Endodermal cell (in vitro differentiated cells): ENCODE measurements around the gene C1orf56. TPM values are rescaled to one million over a fixed set of nuclear protein-coding genes. Genes with fewer than 3 reads are reported as not detected.

Source experiments
- DNase-seq: peaks from one replicate; pipeline ENCODE4 v3.0.0-alpha.2; 2017
- H3K27ac ChIP-seq: 2 replicates; pipeline ENCODE4 v1.5.1; 2013; ENCODE audit warnings: mild to moderate bottlenecking, low read depth, low read length, moderate library complexity
- H3K27me3 ChIP-seq: 2 replicates; pipeline ENCODE4 v1.6.1; 2013; ENCODE audit warnings: mild to moderate bottlenecking, low read length, moderate library complexity; ENCODE audit not compliant: insufficient read depth, control insufficient read depth, poor library complexity, severe bottlenecking
- H3K36me3 ChIP-seq: 2 replicates; pipeline ENCODE4 v1.7.0; 2013; ENCODE audit warnings: mild to moderate bottlenecking, low read length, moderate library complexity; ENCODE audit not compliant: control insufficient read depth, insufficient read depth
- H3K4me1 ChIP-seq: one replicate; pipeline ENCODE4 v1.7.0; 2013; ENCODE audit warnings: low read length; ENCODE audit not compliant: control insufficient read depth, insufficient read depth
- H3K4me3 ChIP-seq: 2 replicates; pipeline ENCODE4 v1.5.1; 2013; ENCODE audit warnings: mild to moderate bottlenecking, low read length, moderate library complexity
- H3K9ac ChIP-seq: 2 replicates; pipeline ENCODE4 v1.6.1; 2013; ENCODE audit warnings: mild to moderate bottlenecking, low read length, moderate library complexity; ENCODE audit not compliant: poor library complexity, severe bottlenecking; ENCODE audit errors: extremely low read depth
- H3K9me3 ChIP-seq: 2 replicates; pipeline ENCODE4 v1.6.1; 2013; ENCODE audit warnings: mild to moderate bottlenecking, low read length, moderate library complexity; ENCODE audit not compliant: control insufficient read depth
- H3K27ac Mint-ChIP-seq: 2 replicates; pipeline ENCODE4 v1.8.0; 2020; ENCODE audit warnings: mixed read lengths
- H3K27me3 Mint-ChIP-seq: 2 replicates; pipeline ENCODE4 v1.8.0; 2021; ENCODE audit warnings: mild to moderate bottlenecking, mixed read lengths; ENCODE audit not compliant: insufficient read depth
- H3K36me3 Mint-ChIP-seq: 2 replicates; pipeline ENCODE4 v1.8.0; 2020; ENCODE audit warnings: low read depth, mixed read lengths
- H3K4me1 Mint-ChIP-seq: 2 replicates; pipeline ENCODE4 v1.8.0; 2020; ENCODE audit warnings: mixed read lengths
- H3K4me3 Mint-ChIP-seq: 2 replicates; pipeline ENCODE4 v1.8.0; 2020; ENCODE audit warnings: mild to moderate bottlenecking, moderate library complexity, mixed read lengths
- H3K9me3 Mint-ChIP-seq: 2 replicates; pipeline ENCODE4 v1.8.0; 2020; ENCODE audit warnings: mild to moderate bottlenecking, mixed read lengths
- WGBS, 2 experiments: methylation state at CpG; one replicate each; pipeline versions ENCODE4 v1.1.5 to v1.1.7; 2013; ENCODE audit warnings: missing lambda C conversion rate in 2 of 2, mixed read lengths in 1 of 2; ENCODE audit not compliant: insufficient coverage in 1 of 2, insufficient read length in 1 of 2; 5-methylcytosine and 5-hydroxymethylcytosine counted together
- total RNA-seq, 2 donors: library from RNA; stranded (reverse); fragmentation: NEBNext Ultra II Directional in 1 of 2; extraction: Animal tissue kit (Norgen Biotek cat#: 25700) in 1 of 2; gene quantifications; 2 replicates in 1 of 2; 3 replicates in 1 of 2; pipeline ENCODE4 v1.2.1, GENCODE V29; 2021
- TF ChIP-seq, protein P1 (sequence below): fragments of 200-600 bp; sonication (generic); conservative IDR thresholded peaks from 2 replicates; pipeline ENCODE4 v1.5.0; 2021; ENCODE audit warnings: antibody characterized with exemption, mild to moderate bottlenecking

Gene C1orf56
- total RNA-seq, 2 donors from 2014 or later: 4.7 to 6.6 TPM

DNA sequence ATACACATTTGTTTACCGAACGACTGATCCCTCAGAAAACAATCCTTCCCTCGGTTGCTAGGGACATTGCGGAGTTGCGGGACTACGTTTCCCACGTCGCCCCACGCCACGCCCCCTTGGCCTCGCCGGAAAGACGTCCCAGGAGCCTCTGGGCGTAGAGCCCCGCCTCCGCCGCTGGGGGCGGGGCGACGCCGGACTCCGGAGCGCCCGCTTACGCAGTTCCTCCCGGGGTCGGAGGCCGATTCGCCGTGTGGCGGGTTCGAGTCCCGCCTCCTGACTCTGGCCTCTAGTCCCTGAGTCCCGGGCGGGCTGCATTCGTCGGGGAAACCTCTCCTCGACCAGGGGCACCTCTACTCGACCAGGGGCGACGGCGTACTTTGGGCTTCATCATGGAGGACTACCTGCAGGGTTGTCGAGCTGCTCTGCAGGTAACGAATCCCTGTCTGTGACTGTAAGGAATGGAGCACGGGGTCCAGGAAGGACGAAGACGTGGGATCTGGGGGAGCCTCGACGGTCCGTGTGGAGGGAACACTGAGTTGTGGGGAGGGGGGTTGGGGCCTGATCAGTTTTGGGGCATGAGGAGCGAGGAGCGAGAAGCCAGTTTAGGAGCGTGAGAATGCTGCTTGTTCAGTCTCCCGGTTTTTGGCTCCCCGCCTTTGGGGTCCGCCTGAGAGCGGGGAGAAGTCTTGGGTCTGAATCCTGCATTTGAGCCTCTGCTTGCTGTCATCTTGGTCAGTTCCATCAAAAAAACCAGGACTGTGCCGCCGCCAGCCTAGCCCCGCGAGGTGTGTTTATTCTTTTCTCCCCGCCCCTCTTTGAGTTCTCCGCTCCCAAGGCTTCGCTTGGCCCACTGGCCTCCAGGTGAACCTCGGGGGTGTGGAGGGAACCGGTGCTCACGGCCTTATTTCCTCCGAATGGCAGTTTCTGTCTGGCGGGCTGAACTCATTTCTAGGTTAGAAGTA, 39.0 kb upstream of the C1orf56 start, which contains the start of gene PRUNE1:
TSS of gene PRUNE1 (plus strand) at position 206 of the 962 bp plus-strand sequence. CDS start at position 390, 184 bp downstream.
- H3K36me3 ChIP-seq: no peaks in the 10 kb centered on the region
- peak within 1 kb of the TSS; percentile 85 for H3K9ac ChIP-seq
- no peaks in the 10 kb centered on the region for H3K9me3 ChIP-seq
- Mint-ChIP-seq H3K4me1 (peaks cover 34% of the 10 kb centered on the region), H3K36me3 (no peaks in the 10 kb centered on the region), H3K27ac (peak within 1 kb of the TSS; percentile 97), H3K9me3 (no peaks in the 10 kb centered on the region), H3K27me3 (no peaks in the 10 kb centered on the region), H3K4me3 (peak within 1 kb of the TSS; percentile 98)
- H3K27ac ChIP-seq: peak within 1 kb of the TSS; percentile 88
- H3K4me3 ChIP-seq: peak within 1 kb of the TSS; percentile 97
- TF ChIP-seq, protein P1, sequence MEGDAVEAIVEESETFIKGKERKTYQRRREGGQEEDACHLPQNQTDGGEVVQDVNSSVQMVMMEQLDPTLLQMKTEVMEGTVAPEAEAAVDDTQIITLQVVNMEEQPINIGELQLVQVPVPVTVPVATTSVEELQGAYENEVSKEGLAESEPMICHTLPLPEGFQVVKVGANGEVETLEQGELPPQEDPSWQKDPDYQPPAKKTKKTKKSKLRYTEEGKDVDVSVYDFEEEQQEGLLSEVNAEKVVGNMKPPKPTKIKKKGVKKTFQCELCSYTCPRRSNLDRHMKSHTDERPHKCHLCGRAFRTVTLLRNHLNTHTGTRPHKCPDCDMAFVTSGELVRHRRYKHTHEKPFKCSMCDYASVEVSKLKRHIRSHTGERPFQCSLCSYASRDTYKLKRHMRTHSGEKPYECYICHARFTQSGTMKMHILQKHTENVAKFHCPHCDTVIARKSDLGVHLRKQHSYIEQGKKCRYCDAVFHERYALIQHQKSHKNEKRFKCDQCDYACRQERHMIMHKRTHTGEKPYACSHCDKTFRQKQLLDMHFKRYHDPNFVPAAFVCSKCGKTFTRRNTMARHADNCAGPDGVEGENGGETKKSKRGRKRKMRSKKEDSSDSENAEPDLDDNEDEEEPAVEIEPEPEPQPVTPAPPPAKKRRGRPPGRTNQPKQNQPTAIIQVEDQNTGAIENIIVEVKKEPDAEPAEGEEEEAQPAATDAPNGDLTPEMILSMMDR: no peak
- DNase-seq: peak; percentile 98
- WGBS, 2 experiments: 1 to 3% methylated on average over 52 to 69 of the region's 69 CpGs
- peaks cover 9% of the 10 kb centered on the region for H3K4me1 ChIP-seq
- no peaks in the 10 kb centered on the region for H3K27me3 ChIP-seq

GRCh38 chr1:151009206-151009587, 38.4 kb upstream of the C1orf56 start:
- H3K9me3 Mint-ChIP-seq: no peaks in the 10 kb centered on the region
- peaks cover 34% of the 10 kb centered on the region for H3K4me1 Mint-ChIP-seq
- H3K36me3 Mint-ChIP-seq: no peaks in the 10 kb centered on the region
- peaks cover 9% of the 10 kb centered on the region for H3K4me1 ChIP-seq
- no peaks in the 10 kb centered on the region for H3K9me3 ChIP-seq
- peak overlapping the region; percentile 83 for H3K9ac ChIP-seq
- H3K27ac ChIP-seq: no peak overlapping the region
- H3K27me3 ChIP-seq: no peaks in the 10 kb centered on the region
- TF ChIP-seq, protein P1: no peak
- H3K27me3 Mint-ChIP-seq: no peaks in the 10 kb centered on the region
- H3K36me3 ChIP-seq: no peaks in the 10 kb centered on the region
- DNase-seq: no peak
- H3K27ac Mint-ChIP-seq: peak overlapping the region; percentile 97
- peak overlapping the region; percentile 97 for H3K4me3 ChIP-seq
- H3K4me3 Mint-ChIP-seq: peak overlapping the region; percentile 98
- WGBS, 2 experiments: 74 to 84% methylated on average over 3 of the region's 3 CpGs

DNA sequence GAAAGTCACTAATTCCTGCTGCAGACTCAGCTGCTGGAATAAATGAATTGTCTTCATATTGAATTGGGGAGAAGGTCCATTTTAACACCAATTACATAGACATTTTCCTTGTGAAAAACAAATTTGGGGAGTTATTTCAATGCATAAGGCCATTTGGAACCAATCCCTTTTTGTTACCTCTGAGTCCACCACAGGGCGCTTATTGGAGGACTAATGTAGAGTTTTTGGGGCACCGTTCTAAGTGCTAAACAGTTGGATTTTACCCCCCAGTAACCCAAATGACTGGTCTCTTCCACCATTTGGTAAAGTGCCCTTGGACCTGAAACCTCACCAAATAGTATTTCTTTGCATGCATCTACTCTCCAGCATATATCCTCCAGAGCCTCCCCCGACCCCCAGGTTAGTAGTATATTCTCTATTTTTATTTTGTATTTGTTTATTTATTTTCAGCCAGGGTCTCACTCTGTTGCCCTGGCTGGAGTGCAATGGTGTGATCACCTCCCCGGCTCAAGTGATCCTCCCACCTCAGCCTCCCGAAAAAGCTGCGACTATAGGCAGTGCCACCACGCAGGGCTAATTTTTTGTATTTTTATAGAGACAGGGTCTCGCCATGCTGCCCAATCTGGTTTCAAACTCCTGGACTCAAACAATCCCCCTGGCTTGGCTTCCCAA, 37.7 kb upstream of the C1orf56 start:
- no peak for DNase-seq
- H3K27me3 Mint-ChIP-seq: no peaks in the 10 kb centered on the region
- TF ChIP-seq, protein P1: no peak
- 91 to 97% methylated on average over 7 to 8 of the region's 8 CpGs for WGBS, 2 experiments
- peak overlapping the region; percentile 97 for H3K4me3 ChIP-seq
- H3K4me3 Mint-ChIP-seq: peak overlapping the region; percentile 98
- no peaks in the 10 kb centered on the region for H3K9me3 Mint-ChIP-seq
- H3K27me3 ChIP-seq: no peaks in the 10 kb centered on the region
- H3K36me3 ChIP-seq: no peaks in the 10 kb centered on the region
- H3K27ac ChIP-seq: no peak overlapping the region
- H3K4me1 Mint-ChIP-seq: peaks cover 34% of the 10 kb centered on the region
- no peak overlapping the region for H3K27ac Mint-ChIP-seq
- no peaks in the 10 kb centered on the region for H3K36me3 Mint-ChIP-seq
- no peak overlapping the region for H3K9ac ChIP-seq
- peaks cover 9% of the 10 kb centered on the region for H3K4me1 ChIP-seq
- H3K9me3 ChIP-seq: no peaks in the 10 kb centered on the region
